Measurements from ENCODE around the gene PPFIBP1. TPM values are rescaled to one million over a fixed set of nuclear protein-coding genes. Genes with fewer than 3 reads are reported as not detected.

Gene PPFIBP1
- total and polyA plus RNA-seq, 2 of the 8 experiments (the other 6 are each of a cell fraction or from before 2014, with no cell fraction given): 7.7 to 31.3 TPM

DNA sequence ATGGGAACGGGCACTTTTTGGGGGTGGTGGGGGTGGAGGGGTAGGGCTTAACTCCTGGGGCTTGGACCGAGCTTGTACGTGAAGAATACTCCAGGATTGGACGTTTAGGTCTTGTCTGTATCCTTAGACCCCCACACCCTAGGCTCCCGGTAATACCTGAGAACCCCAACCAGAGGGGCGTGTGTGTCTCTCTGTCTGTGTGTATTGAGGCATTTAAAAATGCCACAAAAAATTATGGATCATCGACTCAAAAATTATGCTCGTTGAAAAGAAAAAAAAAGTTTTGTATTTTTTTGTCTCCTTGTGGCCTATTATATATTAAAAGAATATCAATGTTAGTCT, 459 bp downstream of the PPFIBP1 start:
- H3K14ac ChIP-seq (ENCODE audit: insufficient read length): no peak overlapping the region
- H2BK20ac ChIP-seq (ENCODE audit: low read length): no peak overlapping the region
- peaks cover 10% of the 10 kb centered on the region for H3K23me2 ChIP-seq (ENCODE audit: low read depth, low read length)
- H3K79me2 ChIP-seq (ENCODE audit: control insufficient read depth in 1 of 2, insufficient read depth in 2 of 2, low read length in 2 of 2): peaks cover 0 to 21% of the 10 kb centered on the region in 2 experiments; a peak in 2 of 4 replicates
- TF ChIP-seq TAF1 (IDR thresholded peaks at IDR 0.05; ENCODE audit: low read depth, low read length) (no peak), EP300 (IDR thresholded peaks at IDR 0.05; ENCODE audit: borderline replicate concordance in 1 of 2, low read depth in 2 of 2, low read length in 2 of 2) (no peak), SIRT6 (IDR thresholded peaks at IDR 0.05; ENCODE audit: low read length) (no peak), POU5F1 (IDR thresholded peaks at IDR 0.05; ENCODE audit: low read depth, low read length) (no peak), EZH2 (IDR thresholded peaks at IDR 0.05; ENCODE audit: low read depth, low read length, severe bottlenecking) (no peak), GTF2F1 (IDR thresholded peaks at IDR 0.05; ENCODE audit: borderline replicate concordance, low read depth, low read length) (no peak)
- peak overlapping the region; percentile 63 to 86 (median 77) for H3K4me3 ChIP-seq (ENCODE audit: extremely low read depth in 1 of 4, insufficient read depth in 2 of 4, low read depth in 3 of 4, low read length in 4 of 4)
- no peak overlapping the region for H3K18ac ChIP-seq (ENCODE audit: extremely low read depth, low read length)
- peaks cover 1 to 3% of the 10 kb centered on the region in 2 experiments for H4K20me1 ChIP-seq (replicated peaks in 1 of 2; ENCODE audit: control insufficient read depth in 1 of 2, insufficient read depth in 2 of 2, low read length in 2 of 2)
- no peak overlapping the region for H4K91ac ChIP-seq (replicated peaks; ENCODE audit: insufficient read length, low read length)
- no peaks in the 10 kb centered on the region for H3K9me3 ChIP-seq (ENCODE audit: insufficient read depth in 2 of 2, low read depth in 1 of 2, low read length in 1 of 2)
- FAIRE-seq: no peak
- H3K9ac ChIP-seq (replicated peaks in 1 of 4; ENCODE audit: extremely low read depth in 1 of 4, low read depth in 3 of 4, low read length in 3 of 4): peak overlapping the region; percentile 53 to 83 (median 68); a peak in 4 of 7 replicates
- no peak overlapping the region for H2BK120ac ChIP-seq (replicated peaks; ENCODE audit: low read depth, low read length)
- POLR2A ChIA-PET (ENCODE audit: partially characterized antibody): interaction anchor here (0.9 to 3.9 kb wide), 8 partner anchors 10 to 191 kb away, joined by 3 to 18 read pairs (median 6); no protein-coding TSS in a partner anchor
- H3K27ac ChIP-seq (ENCODE audit: low read depth, low read length): no peak overlapping the region
- peak overlapping the region; percentile 11; the same call in 1 of the 2 replicates for H4K8ac ChIP-seq (ENCODE audit: extremely low read depth, insufficient read depth, low read length)
- H2BK5ac ChIP-seq (ENCODE audit: low read depth, low read length): no peak overlapping the region
- no peaks in the 10 kb centered on the region for H3K36me3 ChIP-seq (ENCODE audit: control insufficient read depth in 2 of 4, insufficient read depth in 4 of 4, low read length in 3 of 4)
- no peak overlapping the region for H4K5ac ChIP-seq (ENCODE audit: insufficient read length, low read depth, low read length)
- H3K79me1 ChIP-seq (ENCODE audit: low read depth, low read length): no peaks in the 10 kb centered on the region
- DNase-seq (ENCODE audit: low read depth in 1 of 2, low spot score in 2 of 2): no peak
- WGBS, 2 experiments (ENCODE audit: extremely low coverage in 1 of 2, insufficient coverage in 1 of 2, insufficient read length in 1 of 2, insufficient replicate concordance in 2 of 2, low coverage in 1 of 2, low lambda C conversion rate in 2 of 2, missing lambda C conversion rate in 1 of 2): 2% methylated on average over 8 of the region's 8 CpGs; no CpG with 5 or more reads in 1 of the 2 experiments
- CTCF ChIA-PET (ENCODE audit: partially characterized antibody): interaction anchor here (1.0 to 1.2 kb wide), 2 partner anchors 36 to 99 kb away, joined by 3 to 4 read pairs; no protein-coding TSS in a partner anchor
- no peak overlapping the region for H2BK12ac ChIP-seq (ENCODE audit: low read depth, low read length)
- no peak overlapping the region for H3K23ac ChIP-seq (ENCODE audit: insufficient read length)
- H2AFZ ChIP-seq (ENCODE audit: low read length): no peak overlapping the region
- H3K4me2 ChIP-seq (ENCODE audit: insufficient read depth in 1 of 2, low read depth in 2 of 2, low read length in 2 of 2): peak overlapping the region; percentile 73 to 91
- H2BK15ac ChIP-seq (ENCODE audit: low read length): no peak overlapping the region
- H3K4ac ChIP-seq (replicated peaks; ENCODE audit: insufficient read length, low read depth, low read length): no peak overlapping the region
- peaks cover 4 to 12% (median 11%) of the 10 kb centered on the region in 4 experiments for H3K4me1 ChIP-seq (replicated peaks in 1 of 4; ENCODE audit: control insufficient read depth in 3 of 4, insufficient read depth in 4 of 4, low read length in 3 of 4)
- no peak overlapping the region for H3K56ac ChIP-seq (replicated peaks; ENCODE audit: insufficient read length, low read depth, low read length)
- peaks cover 0 to 3% (median under 1%) of the 10 kb centered on the region in 4 experiments; a peak in 2 of 7 replicates for H3K27me3 ChIP-seq (replicated peaks in 1 of 4; ENCODE audit: control insufficient read depth in 3 of 4, extremely low read depth in 1 of 4, insufficient read depth in 3 of 4, low read length in 3 of 4)
- no peak overlapping the region for H2AK5ac ChIP-seq (ENCODE audit: low read depth, low read length)

All from H1 (cell line).